WTC11 (cell line): ENCODE data around the gene ZNF354C. TPM values are rescaled to one million over a fixed set of nuclear protein-coding genes. Genes with fewer than 3 reads are reported as not detected.

Source experiments
- ATAC-seq: fragments of 200-7000 bp; cut with Tn5 transposase; 2 replicates; pipeline ENCODE4 v1.10.0; 2021; ENCODE audit warnings: mild to moderate bottlenecking, moderate library complexity
- CTCF ChIA-PET: fragments of 300-600 bp; sonication (Branson Sonifier 250); formaldehyde crosslinking; loops from one replicate; lab custom pipeline; 2021; ENCODE audit warnings: antibody characterized with exemption; lab: Charles Lee
- POLR2A ChIA-PET: fragments of 350-600 bp; sonication (Branson Sonifier 250); formaldehyde crosslinking; loops from one replicate; lab custom pipeline; 2021; ENCODE audit warnings: antibody characterized with exemption; lab: Charles Lee
- DNase-seq: peaks from one replicate; pipeline ENCODE4 v3.0.0; 2021; ENCODE audit warnings: low spot score
- H3K27ac Mint-ChIP-seq: 2 replicates; pipeline ENCODE4 v1.8.0; 2021; ENCODE audit warnings: mixed read lengths
- H3K27me3 Mint-ChIP-seq: 2 replicates; pipeline ENCODE4 v1.8.0; 2021; ENCODE audit warnings: low read depth, mild to moderate bottlenecking, moderate library complexity, mixed read lengths
- H3K36me3 Mint-ChIP-seq: 2 replicates; pipeline ENCODE4 v1.8.0; 2021; ENCODE audit warnings: mixed read lengths
- H3K4me1 Mint-ChIP-seq: 2 replicates; pipeline ENCODE4 v1.8.0; 2022; ENCODE audit warnings: mixed read lengths
- H3K4me3 Mint-ChIP-seq: 2 replicates; pipeline ENCODE4 v1.8.0; 2021; ENCODE audit warnings: mild to moderate bottlenecking, moderate library complexity, mixed read lengths
- H3K9me3 Mint-ChIP-seq: 2 replicates; pipeline ENCODE4 v1.8.0; 2021; ENCODE audit warnings: mixed read lengths
- AR ChIP-seq: fragments of 250-450 bp; sonication (Bioruptor Pico); IDR thresholded peaks from 2 replicates; pipeline ENCODE4 v1.9.0; 2021; ENCODE audit warnings: mild to moderate bottlenecking
- E2F4 ChIP-seq: sonication (generic); formaldehyde crosslinking; IDR thresholded peaks from 2 replicates; pipeline ENCODE4 v1.8.1; 2022; ENCODE audit warnings: low read depth, mild to moderate bottlenecking, moderate library complexity, missing genetic modification reagents, borderline replicate concordance
- ERG ChIP-seq: fragments of 250-450 bp; sonication (Bioruptor Pico); IDR thresholded peaks from 2 replicates; pipeline ENCODE4 v1.8.0; 2021; ENCODE audit warnings: mild to moderate bottlenecking
- ETV6 ChIP-seq: sonication (generic); formaldehyde crosslinking; IDR thresholded peaks from 2 replicates; pipeline ENCODE4 v1.8.1; 2022; ENCODE audit warnings: mild to moderate bottlenecking, missing genetic modification reagents
- FOXJ3 ChIP-seq: sonication (generic); formaldehyde crosslinking; IDR thresholded peaks from 2 replicates; pipeline ENCODE4 v1.9.0; 2021; ENCODE audit warnings: missing genetic modification reagents, mild to moderate bottlenecking, borderline replicate concordance
- JAZF1 ChIP-seq: fragments of 250-450 bp; sonication (Bioruptor Pico); IDR thresholded peaks from 2 replicates; pipeline ENCODE4 v1.9.0; 2021; ENCODE audit warnings: moderate library complexity, mild to moderate bottlenecking, inconsistent platforms
- KAT7 ChIP-seq: sonication (generic); formaldehyde crosslinking; IDR thresholded peaks from 2 replicates; pipeline ENCODE4 v1.8.1; 2023; ENCODE audit warnings: missing genetic modification reagents, mild to moderate bottlenecking, borderline replicate concordance
- PRDM15 ChIP-seq: sonication (generic); formaldehyde crosslinking; IDR thresholded peaks from 2 replicates; pipeline ENCODE4 v1.8.0; 2022; ENCODE audit warnings: missing genetic modification reagents
- PRRX2 ChIP-seq: fragments of 250-450 bp; sonication (Bioruptor Pico); IDR thresholded peaks from 2 replicates; pipeline ENCODE4 v1.8.0; 2021; ENCODE audit warnings: mild to moderate bottlenecking
- RELA ChIP-seq: sonication (generic); formaldehyde crosslinking; IDR thresholded peaks from 2 replicates; pipeline ENCODE4 v1.8.1; 2022; ENCODE audit warnings: missing genetic modification reagents, mild to moderate bottlenecking, borderline replicate concordance
- STAT6 ChIP-seq: sonication (generic); formaldehyde crosslinking; conservative IDR thresholded peaks from 2 replicates; pipeline ENCODE4 v1.8.1; 2023; ENCODE audit warnings: mild to moderate bottlenecking, low read depth, missing genetic modification reagents, moderate library complexity
- TEAD1 ChIP-seq: sonication (generic); formaldehyde crosslinking; IDR thresholded peaks from 2 replicates; pipeline ENCODE4 v1.8.0; 2022; ENCODE audit warnings: mild to moderate bottlenecking, missing genetic modification reagents
- ZNF121 ChIP-seq: sonication (generic); formaldehyde crosslinking; IDR thresholded peaks from 2 replicates; pipeline ENCODE4 v1.8.0; 2023; ENCODE audit warnings: missing genetic modification reagents
- ZNF512 ChIP-seq: sonication (generic); formaldehyde crosslinking; IDR thresholded peaks from 2 replicates; pipeline ENCODE4 v1.8.1; 2022; ENCODE audit warnings: missing genetic modification reagents, borderline replicate concordance
- ZNF532 ChIP-seq: fragments of 250-450 bp; sonication (Bioruptor Pico); IDR thresholded peaks from 2 replicates; pipeline ENCODE4 v1.9.0; 2021; ENCODE audit warnings: mild to moderate bottlenecking, borderline replicate concordance
- ZNF671 ChIP-seq: fragments of 250-450 bp; sonication (Bioruptor Pico); IDR thresholded peaks from 2 replicates; pipeline ENCODE4 v1.8.0; 2021; ENCODE audit warnings: mild to moderate bottlenecking
- total RNA-seq: library from RNA; stranded (reverse); gene quantifications from 3 replicates; pipeline ENCODE4 v1.2.3, GENCODE V29; 2021

Gene ZNF354C
- total RNA-seq, 1 experiment from 2014 or later, result 7.9 TPM

- DNase-seq, result no peak
- no peak overlapping the region for H3K27ac Mint-ChIP-seq
Measured at GRCh38 chr5:179128041-179128365, 67.8 kb downstream of the ZNF354C start.

More at GRCh38 chr5:179128041-179128365, 67.8 kb downstream of the ZNF354C start:
- H3K36me3 Mint-ChIP-seq, result no peaks in the 10 kb centered on the region
- CTCF ChIA-PET, result no interaction called here
- no peak overlapping the region for H3K4me3 Mint-ChIP-seq
- TF ChIP-seq JAZF1 (CRISPR knock-in tag), result no peak
- no peak for TF ChIP-seq TEAD1 (CRISPR knock-in tag)
- no peak for TF ChIP-seq ZNF512
- no peak for TF ChIP-seq STAT6 (CRISPR knock-in tag)
- no peak for TF ChIP-seq ZNF671 (CRISPR knock-in tag)
- TF ChIP-seq AR, result no peak
- no peak for TF ChIP-seq ERG (CRISPR knock-in tag)
- TF ChIP-seq E2F4 (CRISPR knock-in tag), result no peak
- TF ChIP-seq ETV6 (CRISPR knock-in tag), result no peak
- TF ChIP-seq KAT7, result no peak
- no peak for TF ChIP-seq FOXJ3 (CRISPR knock-in tag)
- no peak for TF ChIP-seq ZNF121 (CRISPR knock-in tag)
- TF ChIP-seq PRRX2 (CRISPR knock-in tag), result no peak
- no peak for TF ChIP-seq ZNF532
- TF ChIP-seq PRDM15, result no peak
- TF ChIP-seq RELA, result no peak
- ATAC-seq, result no peak
- H3K4me1 Mint-ChIP-seq, result no peaks in the 10 kb centered on the region
- no peaks in the 10 kb centered on the region for H3K9me3 Mint-ChIP-seq
- POLR2A ChIA-PET, result no interaction called here
- H3K27me3 Mint-ChIP-seq, result no peaks in the 10 kb centered on the region
